H4 (cell line): ENCODE data around the gene TMEM43. TPM values are rescaled to one million over a fixed set of nuclear protein-coding genes. Genes with fewer than 3 reads are reported as not detected.

Source experiments
- DNase-seq: peaks from one replicate; pipeline ENCODE4 v3.0.0-alpha.2; 2015; ENCODE audit warnings: low spot score
- total RNA-seq: library from RNA; depleted of rRNA; stranded (reverse); fragments of >200 nt; shearing (Covaris generic); gene quantifications from 2 replicates; pipeline ENCODE4 v1.2.3, GENCODE V29; 2014; rRNA removed

Gene TMEM43
- total RNA-seq, 1 experiment from 2014 or later, result 75.6 TPM

DNA sequence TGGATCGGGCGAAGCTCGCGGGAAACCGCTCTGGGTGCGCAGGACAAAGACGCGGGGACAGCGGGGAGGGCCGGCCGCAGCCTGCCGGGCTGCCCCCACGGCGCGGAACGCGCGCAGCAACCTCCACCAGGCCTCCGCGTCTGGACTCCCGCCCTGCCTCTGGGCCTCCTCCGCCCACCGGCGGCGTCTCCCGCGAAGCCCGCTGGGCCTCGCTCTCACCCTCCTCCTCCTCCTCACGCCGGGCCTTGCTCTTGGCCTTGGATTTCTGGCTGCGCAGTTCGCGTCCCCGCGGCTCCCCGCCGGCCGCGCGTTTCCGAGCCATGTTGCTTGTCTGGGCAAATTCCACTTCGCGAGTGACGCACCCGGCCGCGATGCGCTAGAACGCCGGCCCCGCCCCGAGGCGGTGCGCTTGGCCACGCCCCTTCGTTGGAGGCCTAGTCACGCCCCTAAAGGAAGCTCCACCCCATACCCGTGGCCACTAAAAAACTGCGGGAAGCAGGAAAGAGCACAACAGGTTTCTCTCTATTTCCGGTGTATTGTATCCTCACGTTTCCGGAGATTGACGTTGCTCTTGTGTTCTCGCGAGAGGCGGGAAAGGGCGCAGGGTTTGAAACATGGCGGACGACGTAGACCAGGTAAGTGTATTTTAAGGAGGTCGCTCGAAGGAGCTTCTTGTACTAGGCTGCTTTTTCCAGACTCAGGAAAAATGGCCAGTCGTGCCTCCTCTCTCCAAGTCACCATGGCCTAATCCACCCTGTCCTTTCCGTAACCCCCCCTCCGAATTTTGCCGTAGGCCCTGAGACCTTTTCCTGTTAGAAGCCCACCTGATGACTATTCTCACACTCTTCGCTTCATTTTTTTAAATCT, 53.6 kb downstream of the TMEM43 start, which contains the start of the genes LSM3 and XPC:
TSS of gene LSM3 (plus strand) at position 571 of the 867 bp plus-strand sequence. CDS start at position 615, 44 bp downstream.
TSS of gene XPC (minus strand) at position 355 of the 867 bp plus-strand sequence. CDS start at position 322, 33 bp downstream.
- peak; percentile 97 for DNase-seq

DNA sequence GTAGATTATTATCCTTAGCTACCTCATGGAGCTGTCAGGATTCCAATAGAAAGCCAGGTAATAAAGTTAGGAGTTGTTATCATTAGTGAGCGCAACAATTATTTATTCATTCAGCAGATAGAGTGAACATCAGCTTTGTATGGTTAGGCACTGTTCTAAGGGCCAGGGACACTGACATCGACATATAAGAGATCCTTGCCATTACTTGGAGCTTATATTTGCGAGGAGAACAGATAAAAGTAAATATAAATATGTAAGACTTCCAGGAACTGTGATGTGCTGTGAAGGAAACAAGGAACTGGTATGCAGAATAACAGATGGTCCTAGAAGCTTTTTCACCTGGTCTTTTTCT, 54.2 kb downstream of the TMEM43 start:
- DNase-seq, result no peak

DNA sequence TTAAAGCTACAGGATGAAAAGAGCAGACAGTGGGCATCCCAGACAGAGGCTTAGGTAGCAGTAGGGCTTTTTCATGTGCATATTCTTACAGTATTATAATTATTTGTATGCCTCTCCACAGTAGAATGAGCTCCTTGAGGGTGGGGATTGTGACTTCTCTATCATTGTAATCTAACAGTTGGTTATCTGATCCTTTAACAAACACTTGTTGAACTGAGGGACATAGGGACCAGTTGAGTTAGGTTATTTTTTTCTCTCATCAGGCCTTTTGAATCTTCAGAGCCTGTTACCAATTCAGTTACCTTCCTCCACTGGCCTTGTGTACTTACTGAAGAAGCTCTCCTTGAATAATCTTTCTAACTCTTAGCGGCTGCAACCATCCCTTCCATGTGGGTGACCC, 54.9 kb downstream of the TMEM43 start:
- no peak for DNase-seq

DNA sequence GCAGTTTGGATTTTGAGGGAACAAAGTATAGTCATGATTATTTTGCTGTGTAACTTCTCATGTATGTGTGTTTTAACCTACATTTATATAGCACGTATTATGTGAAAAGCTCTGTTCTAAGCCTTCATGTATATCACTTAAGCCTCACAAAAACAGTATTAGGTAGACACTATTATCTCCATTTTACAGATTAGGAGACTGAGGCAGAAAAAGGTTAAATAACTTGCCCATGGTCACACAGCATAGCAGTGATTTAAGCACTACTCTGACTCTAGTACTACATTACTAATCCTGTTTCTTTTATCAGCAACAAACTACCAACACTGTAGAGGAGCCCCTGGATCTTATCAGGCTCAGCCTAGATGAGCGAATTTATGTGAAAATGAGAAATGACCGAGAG, 56.4 kb downstream of the TMEM43 start:
- no peak for DNase-seq

DNA sequence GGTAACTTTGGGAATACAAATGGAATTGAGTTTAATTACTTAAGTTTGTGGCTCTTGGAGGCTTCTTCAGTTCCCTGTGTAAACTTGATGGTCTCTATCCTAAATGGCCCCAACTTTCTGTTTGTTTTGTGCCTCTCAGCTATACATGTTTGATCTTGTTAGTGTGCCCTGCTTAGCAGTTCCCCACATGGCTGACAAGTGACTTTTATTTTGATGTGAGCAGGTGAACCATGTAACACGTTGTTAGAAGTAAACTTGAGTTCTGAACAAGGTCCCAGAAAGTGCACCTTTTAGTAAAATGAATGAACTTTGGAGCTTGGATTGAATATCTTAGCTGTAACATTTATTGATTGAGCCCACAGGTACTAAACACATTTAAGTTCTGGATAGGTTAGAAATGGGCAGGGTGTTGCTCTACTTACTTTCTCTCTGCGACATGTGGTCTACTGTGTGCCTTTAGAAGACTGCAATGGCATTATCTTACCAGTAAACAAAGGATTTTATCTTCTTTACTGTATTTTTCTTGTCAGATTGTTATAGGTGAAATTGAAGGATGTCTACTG, 58.2 kb downstream of the TMEM43 start:
- DNase-seq, result no peak

DNA sequence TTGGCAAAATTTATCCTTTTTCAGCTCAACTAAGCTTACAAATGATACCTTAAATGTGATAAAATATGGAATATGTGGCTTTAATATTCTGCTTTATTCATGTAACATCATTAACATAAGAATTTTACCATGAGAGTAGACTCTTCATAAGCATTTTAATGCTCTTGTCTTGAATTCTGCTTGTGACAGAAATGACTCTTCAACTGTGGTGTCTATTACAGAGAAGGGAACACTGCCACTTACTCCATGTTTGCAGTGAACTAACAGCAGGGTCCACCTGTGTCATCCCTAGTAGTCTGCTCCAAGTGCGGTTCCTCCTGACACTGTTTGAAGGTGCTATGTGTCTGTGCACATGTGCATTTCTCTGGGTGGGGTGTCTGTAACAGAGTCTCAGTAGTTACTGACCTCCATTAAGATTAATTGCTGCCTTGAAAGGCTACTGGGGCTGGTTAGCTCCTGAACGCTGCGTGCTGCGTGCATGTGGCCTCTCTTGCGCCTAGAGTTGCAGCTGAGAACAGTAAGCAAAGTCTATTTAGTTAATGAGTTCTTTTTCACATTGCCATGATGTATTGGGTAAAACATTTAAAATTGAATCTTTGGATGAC, 62.1 kb downstream of the TMEM43 start:
- DNase-seq, result no peak

DNA sequence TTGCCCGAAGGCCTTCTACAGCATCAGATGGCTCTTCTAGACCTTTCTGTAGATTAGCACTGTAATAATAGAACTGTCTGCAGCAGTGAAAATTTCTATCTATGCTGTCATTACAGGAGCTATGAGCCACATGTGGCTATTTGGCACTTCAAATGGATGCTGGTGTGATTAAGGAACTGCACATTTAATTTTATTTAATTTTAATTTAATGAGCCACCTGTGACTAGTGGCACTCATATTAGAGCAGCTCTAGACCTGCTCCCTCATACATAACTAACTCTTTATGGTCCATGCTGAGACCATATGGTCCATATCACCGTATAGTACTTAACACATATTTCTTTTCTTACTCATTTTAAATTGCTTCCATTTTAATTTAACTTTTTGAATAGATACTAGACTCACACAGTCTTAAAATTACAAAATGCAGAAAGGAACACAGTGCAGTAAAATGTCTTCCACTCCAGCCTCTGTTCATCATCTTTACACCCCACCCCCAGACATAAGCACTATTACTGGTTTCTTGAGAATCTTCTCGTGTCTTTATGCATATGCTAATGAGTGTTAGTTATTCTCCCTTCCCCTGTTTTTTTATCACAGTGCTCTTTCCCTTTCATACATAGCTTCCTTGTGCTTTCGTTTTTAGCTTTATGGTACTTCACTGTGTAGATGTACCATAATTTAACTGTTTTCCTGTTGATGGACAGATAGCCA, 63.3 kb downstream of the TMEM43 start:
- DNase-seq, result no peak

Other genes with a start within 250 kb of the TMEM43 start
- gene WNT7A, start 245.0 kb upstream of the TMEM43 start, total RNA-seq, result not detected in 2 replicates
- gene CHCHD4, start 182 bp upstream of the TMEM43 start, total RNA-seq, result 32.7 and 36.3 TPM in 2 replicates
- 17.1 and 22.5 TPM in 2 replicates for gene XPC, start 53.5 kb downstream of the TMEM43 start, total RNA-seq
- gene LSM3, start 53.8 kb downstream of the TMEM43 start, total RNA-seq, result 39.2 and 42.7 TPM in 2 replicates